Renal cortical epithelial cell (primary cell): Measurements from ENCODE around the gene PLCG2. TPM values are rescaled to one million over a fixed set of nuclear protein-coding genes. Genes with fewer than 3 reads are reported as not detected.
"Not testable (repeated sequence)": the region's sequence is repeated elsewhere in the genome, so short reads cannot be mapped to it uniquely, and the experiment has no call there.

Experiments used
- DNase-seq: peaks from one replicate; pipeline ENCODE4 v3.0.0-alpha.2; 2011; ENCODE audit warnings: low read depth
- total RNA-seq: library from RNA; depleted of rRNA; stranded (reverse); fragments of >200 nt; gene quantifications from 2 replicates; pipeline ENCODE4 v1.2.3, GENCODE V29; 2014

PLCG2 gene
- total RNA-seq, result 1.9 and 20.5 TPM in 2 replicates

GRCh38 chr16:81778861-81779535 lies at the start of gene PLCG2:
Gene PLCG2 (plus strand): TSS chr16:81779291. CDS start chr16:81785990, 6,699 bp downstream.
- no peak for DNase-seq

GRCh38 chr16:81729451-81729850 lies 49.6 kb upstream of the PLCG2 start:
- DNase-seq, result no peak

- DNase-seq, result peak; percentile 90
Measured at GRCh38 chr16:81730090-81731051, 48.7 kb upstream of the PLCG2 start.

- no peak for DNase-seq
Measured at GRCh38 chr16:81731649-81732048, 47.4 kb upstream of the PLCG2 start.

- no peak for DNase-seq
Measured at GRCh38 chr16:81732699-81733098, 46.4 kb upstream of the PLCG2 start.

- no peak for DNase-seq
Measured at GRCh38 chr16:81733295-81733694, 45.8 kb upstream of the PLCG2 start.

- DNase-seq, result no peak
Measured at GRCh38 chr16:81734632-81735434, 44.3 kb upstream of the PLCG2 start.

GRCh38 chr16:81737885-81738536 lies 41.1 kb upstream of the PLCG2 start:
- DNase-seq, result peak; percentile 90

- no peak for DNase-seq
Measured at GRCh38 chr16:81738783-81739496, 40.2 kb upstream of the PLCG2 start.

- no peak for DNase-seq
Measured at GRCh38 chr16:81739503-81739902, 39.6 kb upstream of the PLCG2 start.

- no peak for DNase-seq
Measured at GRCh38 chr16:81740169-81740568, 38.9 kb upstream of the PLCG2 start.

- DNase-seq, result not testable (repeated sequence)
Measured at GRCh38 chr16:81741430-81741770, 37.7 kb upstream of the PLCG2 start.

GRCh38 chr16:81744385-81744784 lies 34.7 kb upstream of the PLCG2 start:
- no peak for DNase-seq

GRCh38 chr16:81744911-81745310 lies 34.2 kb upstream of the PLCG2 start:
- no peak for DNase-seq

GRCh38 chr16:81745704-81746558 lies 33.2 kb upstream of the PLCG2 start:
- peak; percentile 33 for DNase-seq

GRCh38 chr16:81746566-81746965 lies 32.5 kb upstream of the PLCG2 start:
- no peak for DNase-seq

GRCh38 chr16:81748476-81749198 lies 30.5 kb upstream of the PLCG2 start:
- no peak for DNase-seq

- DNase-seq, result no peak
Measured at GRCh38 chr16:81752225-81752875, 26.7 kb upstream of the PLCG2 start.

GRCh38 chr16:81752876-81753227 lies 26.2 kb upstream of the PLCG2 start:
- DNase-seq, result no peak
